ENCODE measurements around the gene BCAS3.

BCAS3 gene

GRCh38 chr17:60819447-60820130 is 141.9 kb downstream of the BCAS3 start:
- H3K4me3 ChIP-seq (ENCODE audit: low read length in 2 of 2): no peak overlapping the region
- H3K9ac ChIP-seq (ENCODE audit: low read length in 2 of 2): no peak overlapping the region
- no peaks in the 10 kb centered on the region for H3K9me3 ChIP-seq (ENCODE audit: control insufficient read depth in 2 of 2, low read length in 2 of 2)
- H3K36me3 ChIP-seq (ENCODE audit: control insufficient read depth in 2 of 2, insufficient read depth in 2 of 2, low read length in 2 of 2): no peaks in the 10 kb centered on the region
- H3K4me1 ChIP-seq (ENCODE audit: control insufficient read depth, insufficient read depth, low read length): peaks cover 8% of the 10 kb centered on the region
- no peak overlapping the region for H3K27ac ChIP-seq (ENCODE audit: low read length)
- H3K27me3 ChIP-seq (ENCODE audit: control insufficient read depth in 1 of 2, insufficient read depth in 2 of 2, low read length in 2 of 2): no peaks in the 10 kb centered on the region

GRCh38 chr17:60823515-60823914 is 145.9 kb downstream of the BCAS3 start:
- no peaks in the 10 kb centered on the region for H3K9me3 ChIP-seq (ENCODE audit: control insufficient read depth in 2 of 2, low read length in 2 of 2)

GRCh38 chr17:60825351-60825750 is 147.7 kb downstream of the BCAS3 start:
- H3K27ac ChIP-seq (ENCODE audit: low read length): no peak overlapping the region
- no peaks in the 10 kb centered on the region for H3K36me3 ChIP-seq (ENCODE audit: control insufficient read depth in 2 of 2, insufficient read depth in 2 of 2, low read length in 2 of 2)
- peaks cover 8% of the 10 kb centered on the region for H3K4me1 ChIP-seq (ENCODE audit: control insufficient read depth, insufficient read depth, low read length)
- H3K9ac ChIP-seq (ENCODE audit: low read length in 2 of 2): no peak overlapping the region
- H3K9me3 ChIP-seq (ENCODE audit: control insufficient read depth in 2 of 2, low read length in 2 of 2): no peaks in the 10 kb centered on the region
- no peak overlapping the region for H3K4me3 ChIP-seq (ENCODE audit: low read length in 2 of 2)
- H3K27me3 ChIP-seq (ENCODE audit: control insufficient read depth in 1 of 2, insufficient read depth in 2 of 2, low read length in 2 of 2): no peaks in the 10 kb centered on the region

More at GRCh38 chr17:60823515-60823914, 145.9 kb downstream of the BCAS3 start:
- H3K4me3 ChIP-seq (ENCODE audit: low read length in 2 of 2): no peak overlapping the region
- H3K36me3 ChIP-seq (ENCODE audit: control insufficient read depth in 2 of 2, insufficient read depth in 2 of 2, low read length in 2 of 2): no peaks in the 10 kb centered on the region
- H3K9ac ChIP-seq (ENCODE audit: low read length in 2 of 2): no peak overlapping the region
- H3K27ac ChIP-seq (ENCODE audit: low read length): no peak overlapping the region
- H3K27me3 ChIP-seq (ENCODE audit: control insufficient read depth in 1 of 2, insufficient read depth in 2 of 2, low read length in 2 of 2): no peaks in the 10 kb centered on the region
- H3K4me1 ChIP-seq (ENCODE audit: control insufficient read depth, insufficient read depth, low read length): peaks cover 8% of the 10 kb centered on the region

GRCh38 chr17:60827943-60828342 is 150.3 kb downstream of the BCAS3 start:
- no peak overlapping the region for H3K9ac ChIP-seq (ENCODE audit: low read length in 2 of 2)
- H3K27me3 ChIP-seq (ENCODE audit: control insufficient read depth in 1 of 2, insufficient read depth in 2 of 2, low read length in 2 of 2): no peaks in the 10 kb centered on the region
- no peaks in the 10 kb centered on the region for H3K36me3 ChIP-seq (ENCODE audit: control insufficient read depth in 2 of 2, insufficient read depth in 2 of 2, low read length in 2 of 2)
- peaks cover 8% of the 10 kb centered on the region for H3K4me1 ChIP-seq (ENCODE audit: control insufficient read depth, insufficient read depth, low read length)
- no peak overlapping the region for H3K4me3 ChIP-seq (ENCODE audit: low read length in 2 of 2)
- H3K27ac ChIP-seq (ENCODE audit: low read length): no peak overlapping the region
- no peaks in the 10 kb centered on the region for H3K9me3 ChIP-seq (ENCODE audit: control insufficient read depth in 2 of 2, low read length in 2 of 2)

- Histone ChIP-seq H3K27me3 (ENCODE audit: control insufficient read depth in 1 of 2, insufficient read depth in 2 of 2, low read length in 2 of 2) (no peaks in the 10 kb centered on the region), H3K4me1 (ENCODE audit: control insufficient read depth, insufficient read depth, low read length) (no peaks in the 10 kb centered on the region), H3K4me3 (ENCODE audit: low read length in 2 of 2) (no peak overlapping the region), H3K9ac (ENCODE audit: low read length in 2 of 2) (no peak overlapping the region), H3K36me3 (ENCODE audit: control insufficient read depth in 2 of 2, insufficient read depth in 2 of 2, low read length in 2 of 2) (no peaks in the 10 kb centered on the region), H3K9me3 (ENCODE audit: control insufficient read depth in 2 of 2, low read length in 2 of 2) (no peaks in the 10 kb centered on the region), H3K27ac (ENCODE audit: low read length) (no peak overlapping the region)
These were observed 154.5 kb downstream of the BCAS3 start for GRCh38 chr17:60832151-60832585.

GRCh38 chr17:60832631-60833030 is 155.0 kb downstream of the BCAS3 start:
- H3K36me3 ChIP-seq (ENCODE audit: control insufficient read depth in 2 of 2, insufficient read depth in 2 of 2, low read length in 2 of 2): no peaks in the 10 kb centered on the region
- H3K27me3 ChIP-seq (ENCODE audit: control insufficient read depth in 1 of 2, insufficient read depth in 2 of 2, low read length in 2 of 2): no peaks in the 10 kb centered on the region
- H3K27ac ChIP-seq (ENCODE audit: low read length): no peak overlapping the region
- no peaks in the 10 kb centered on the region for H3K9me3 ChIP-seq (ENCODE audit: control insufficient read depth in 2 of 2, low read length in 2 of 2)
- no peaks in the 10 kb centered on the region for H3K4me1 ChIP-seq (ENCODE audit: control insufficient read depth, insufficient read depth, low read length)
- no peak overlapping the region for H3K4me3 ChIP-seq (ENCODE audit: low read length in 2 of 2)
- H3K9ac ChIP-seq (ENCODE audit: low read length in 2 of 2): no peak overlapping the region

GRCh38 chr17:60840456-60840855 is 162.8 kb downstream of the BCAS3 start:
- Histone ChIP-seq H3K27ac (ENCODE audit: low read length) (no peak overlapping the region), H3K36me3 (ENCODE audit: control insufficient read depth in 2 of 2, insufficient read depth in 2 of 2, low read length in 2 of 2) (no peaks in the 10 kb centered on the region), H3K9ac (ENCODE audit: low read length in 2 of 2) (no peak overlapping the region), H3K27me3 (ENCODE audit: control insufficient read depth in 1 of 2, insufficient read depth in 2 of 2, low read length in 2 of 2) (no peaks in the 10 kb centered on the region), H3K4me3 (ENCODE audit: low read length in 2 of 2) (no peak overlapping the region), H3K9me3 (ENCODE audit: control insufficient read depth in 2 of 2, low read length in 2 of 2) (no peaks in the 10 kb centered on the region), H3K4me1 (ENCODE audit: control insufficient read depth, insufficient read depth, low read length) (no peaks in the 10 kb centered on the region)

GRCh38 chr17:60845012-60845411 is 167.4 kb downstream of the BCAS3 start:
- Histone ChIP-seq H3K9me3 (ENCODE audit: control insufficient read depth in 2 of 2, low read length in 2 of 2) (no peaks in the 10 kb centered on the region), H3K4me1 (ENCODE audit: control insufficient read depth, insufficient read depth, low read length) (no peaks in the 10 kb centered on the region)

GRCh38 chr17:60846175-60846574 is 168.5 kb downstream of the BCAS3 start:
- no peaks in the 10 kb centered on the region for H3K27me3 ChIP-seq (ENCODE audit: control insufficient read depth in 1 of 2, insufficient read depth in 2 of 2, low read length in 2 of 2)
- no peaks in the 10 kb centered on the region for H3K9me3 ChIP-seq (ENCODE audit: control insufficient read depth in 2 of 2, low read length in 2 of 2)
- no peaks in the 10 kb centered on the region for H3K4me1 ChIP-seq (ENCODE audit: control insufficient read depth, insufficient read depth, low read length)
- H3K9ac ChIP-seq (ENCODE audit: low read length in 2 of 2): no peak overlapping the region
- no peak overlapping the region for H3K4me3 ChIP-seq (ENCODE audit: low read length in 2 of 2)
- H3K27ac ChIP-seq (ENCODE audit: low read length): no peak overlapping the region
- no peaks in the 10 kb centered on the region for H3K36me3 ChIP-seq (ENCODE audit: control insufficient read depth in 2 of 2, insufficient read depth in 2 of 2, low read length in 2 of 2)

More at GRCh38 chr17:60845012-60845411, 167.4 kb downstream of the BCAS3 start:
- Histone ChIP-seq H3K4me3 (ENCODE audit: low read length in 2 of 2) (no peak overlapping the region), H3K27me3 (ENCODE audit: control insufficient read depth in 1 of 2, insufficient read depth in 2 of 2, low read length in 2 of 2) (no peaks in the 10 kb centered on the region), H3K27ac (ENCODE audit: low read length) (no peak overlapping the region), H3K9ac (ENCODE audit: low read length in 2 of 2) (no peak overlapping the region), H3K36me3 (ENCODE audit: control insufficient read depth in 2 of 2, insufficient read depth in 2 of 2, low read length in 2 of 2) (no peaks in the 10 kb centered on the region)

GRCh38 chr17:60851181-60851580 is 173.5 kb downstream of the BCAS3 start:
- H3K4me3 ChIP-seq (ENCODE audit: low read length in 2 of 2): no peak overlapping the region
- no peaks in the 10 kb centered on the region for H3K27me3 ChIP-seq (ENCODE audit: control insufficient read depth in 1 of 2, insufficient read depth in 2 of 2, low read length in 2 of 2)
- H3K9ac ChIP-seq (ENCODE audit: low read length in 2 of 2): no peak overlapping the region
- H3K36me3 ChIP-seq (ENCODE audit: control insufficient read depth in 2 of 2, insufficient read depth in 2 of 2, low read length in 2 of 2): no peaks in the 10 kb centered on the region
- no peaks in the 10 kb centered on the region for H3K4me1 ChIP-seq (ENCODE audit: control insufficient read depth, insufficient read depth, low read length)
- no peaks in the 10 kb centered on the region for H3K9me3 ChIP-seq (ENCODE audit: control insufficient read depth in 2 of 2, low read length in 2 of 2)
- no peak overlapping the region for H3K27ac ChIP-seq (ENCODE audit: low read length)

GRCh38 chr17:60857556-60858080 is 180.0 kb downstream of the BCAS3 start:
- Histone ChIP-seq H3K27me3 (ENCODE audit: control insufficient read depth in 1 of 2, insufficient read depth in 2 of 2, low read length in 2 of 2) (no peaks in the 10 kb centered on the region), H3K9me3 (ENCODE audit: control insufficient read depth in 2 of 2, low read length in 2 of 2) (no peaks in the 10 kb centered on the region), H3K4me1 (ENCODE audit: control insufficient read depth, insufficient read depth, low read length) (no peaks in the 10 kb centered on the region), H3K4me3 (ENCODE audit: low read length in 2 of 2) (no peak overlapping the region), H3K27ac (ENCODE audit: low read length) (no peak overlapping the region), H3K9ac (ENCODE audit: low read length in 2 of 2) (no peak overlapping the region), H3K36me3 (ENCODE audit: control insufficient read depth in 2 of 2, insufficient read depth in 2 of 2, low read length in 2 of 2) (no peaks in the 10 kb centered on the region)
